ENCODE measurements around the gene ST6GALNAC6. TPM values are rescaled to one million over a fixed set of nuclear protein-coding genes. Genes with fewer than 3 reads are reported as not detected.

ST6GALNAC6 gene
- total and polyA plus RNA-seq, 10 of the 15 experiments (the other 5 are each of a cell fraction or from before 2014, with no cell fraction given): 0.40 to 27.0 (median 16.8) TPM

- TF ChIP-seq CREM (IDR thresholded peaks at IDR 0.05; ENCODE audit: low read depth) (no peak), MEF2A (IDR thresholded peaks at IDR 0.05; ENCODE audit: insufficient read depth, low read depth, low read length) (no peak), JUNB (IDR thresholded peaks at IDR 0.05) (no peak), GABPA (IDR thresholded peaks at IDR 0.05; ENCODE audit: low read depth) (no peak), PKNOX1 (IDR thresholded peaks at IDR 0.05) (no peak), FOS (IDR thresholded peaks at IDR 0.05; ENCODE audit: borderline replicate concordance, extremely low read depth, insufficient read length) (no peak), SIX5 (IDR thresholded peaks at IDR 0.05; ENCODE audit: low read depth, low read length, severe bottlenecking) (no peak), BACH1 (IDR thresholded peaks at IDR 0.05; ENCODE audit: borderline replicate concordance) (no peak), NFXL1 (IDR thresholded peaks at IDR 0.05; ENCODE audit: borderline replicate concordance) (no peak), KAT2A (conservative IDR thresholded peaks at IDR 0.05; ENCODE audit: control insufficient read depth, low read depth, low read length) (no peak), CUX1 (IDR thresholded peaks at IDR 0.05; ENCODE audit: insufficient replicate concordance, low read depth, low read length) (no peak)
Observed at GRCh38 chr9:127848756-127849504, 50.5 kb downstream of the ST6GALNAC6 start (continued).

Data from GM12878 (cell line).